ENCODE measurements around the gene SCN11A. TPM values are rescaled to one million over a fixed set of nuclear protein-coding genes. Genes with fewer than 3 reads are reported as not detected.
"Not testable (repeated sequence)": the region's sequence is repeated elsewhere in the genome, so short reads cannot be mapped to it uniquely, and the experiment has no call there.

Gene SCN11A
- total RNA-seq, 2 donors from 2014 or later: 0.28 to 0.29 TPM

GRCh38 chr3:39075910-39076309 lies 24.2 kb upstream of the SCN11A start:
- no peak for DNase-seq (ENCODE audit: low spot score)
- intact Hi-C loops (cut with DNase I): no loop called here

- no peak for DNase-seq (ENCODE audit: low spot score)
- intact Hi-C loops (cut with DNase I): no loop called here
Measured at GRCh38 chr3:39068556-39068955, 16.8 kb upstream of the SCN11A start.

DNA sequence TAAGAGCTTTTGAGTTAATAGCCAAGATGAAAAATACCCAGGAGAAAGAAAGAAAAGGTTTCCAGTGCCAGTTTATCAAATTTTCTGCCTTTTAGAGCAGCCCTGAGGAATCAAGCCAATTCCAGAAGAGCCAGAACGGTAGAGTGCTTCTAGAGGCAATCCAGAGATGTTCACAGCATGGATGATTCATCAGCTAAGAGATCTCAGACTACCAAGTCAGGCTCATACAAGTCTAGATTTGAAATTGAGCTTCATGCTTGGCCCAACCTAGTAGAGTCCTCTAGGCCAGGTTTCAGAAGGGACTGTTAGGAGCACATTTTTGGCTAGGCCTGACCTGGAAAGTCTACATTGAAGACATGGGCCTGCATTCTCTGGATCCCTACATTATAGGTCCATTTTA lies 15.5 kb upstream of the SCN11A start:
- no peak for DNase-seq (ENCODE audit: low spot score)
- intact Hi-C loops (cut with DNase I): no loop called here

DNA sequence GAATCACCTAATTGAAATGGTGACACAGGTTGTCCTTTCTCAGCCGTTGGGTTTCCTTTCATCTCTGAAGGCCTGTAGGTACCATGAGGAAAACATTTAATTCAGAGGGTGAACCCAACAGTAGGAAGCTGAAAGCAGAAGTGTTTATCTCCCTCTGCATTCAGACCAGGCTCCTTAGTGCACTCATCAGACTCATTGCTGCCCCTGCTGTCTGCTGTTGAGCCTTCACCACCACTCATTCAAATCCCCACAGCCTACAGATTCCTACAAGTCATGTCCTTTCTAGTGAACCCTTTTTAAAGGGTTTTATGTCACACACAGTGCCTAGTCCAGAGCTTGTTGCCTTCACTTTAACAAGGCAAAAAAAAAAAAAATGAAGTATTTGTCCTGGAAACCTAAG lies 13.5 kb upstream of the SCN11A start:
- intact Hi-C loops (cut with DNase I): no loop called here
- DNase-seq (ENCODE audit: low spot score): no peak

DNA sequence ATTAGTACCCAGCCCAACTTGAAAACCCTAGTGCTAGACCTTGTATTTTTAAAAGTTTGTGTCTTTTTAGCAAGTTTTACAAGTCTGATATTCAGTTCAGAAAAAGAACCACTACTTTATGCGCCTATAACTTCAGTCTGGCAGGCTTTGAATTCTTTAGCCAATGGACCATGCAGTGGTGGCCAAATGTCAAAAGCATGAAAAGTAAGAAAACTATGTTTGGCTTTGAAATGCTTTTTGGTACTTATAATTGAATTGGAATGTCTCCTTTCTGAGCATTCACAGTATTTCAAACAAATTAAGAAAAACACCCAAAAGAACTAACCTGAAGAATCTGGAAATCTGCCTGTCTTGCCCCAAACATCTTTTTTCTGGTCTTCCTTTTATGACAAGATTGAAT lies 12.9 kb upstream of the SCN11A start:
- intact Hi-C loops (cut with DNase I): no loop called here

GRCh38 chr3:39063143-39063542 lies 11.4 kb upstream of the SCN11A start:
- intact Hi-C loops (cut with DNase I): no loop called here
- no peak for DNase-seq (ENCODE audit: low spot score)

More for the DNA sequence above, 12.9 kb upstream of the SCN11A start:
- no peak for DNase-seq (ENCODE audit: low spot score)

- intact Hi-C loops (cut with DNase I): no loop called here
- DNase-seq (ENCODE audit: low spot score): no peak
Measured at GRCh38 chr3:39062180-39062579, 10.4 kb upstream of the SCN11A start.

DNA sequence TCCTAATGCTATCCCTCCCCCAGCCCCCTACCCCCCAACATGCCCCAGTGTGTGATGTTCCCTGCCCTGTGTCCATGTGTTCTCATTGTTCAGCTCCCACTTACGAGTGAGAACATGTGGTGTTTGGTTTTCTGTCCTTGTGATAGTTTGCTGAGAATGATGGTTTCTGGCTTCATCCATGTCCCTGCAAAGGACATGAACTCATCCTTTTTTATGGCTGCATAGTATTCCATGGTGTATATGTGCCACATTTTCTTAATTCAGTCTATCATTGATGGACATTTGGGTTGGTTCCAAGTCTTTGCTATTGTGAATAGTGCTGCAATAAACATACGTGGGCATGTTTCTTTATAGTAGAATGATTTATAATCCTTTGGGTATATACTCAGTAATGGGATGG lies 9.5 kb upstream of the SCN11A start:
- DNase-seq (ENCODE audit: low spot score); intact Hi-C loops (cut with DNase I): not testable (repeated sequence)

DNA sequence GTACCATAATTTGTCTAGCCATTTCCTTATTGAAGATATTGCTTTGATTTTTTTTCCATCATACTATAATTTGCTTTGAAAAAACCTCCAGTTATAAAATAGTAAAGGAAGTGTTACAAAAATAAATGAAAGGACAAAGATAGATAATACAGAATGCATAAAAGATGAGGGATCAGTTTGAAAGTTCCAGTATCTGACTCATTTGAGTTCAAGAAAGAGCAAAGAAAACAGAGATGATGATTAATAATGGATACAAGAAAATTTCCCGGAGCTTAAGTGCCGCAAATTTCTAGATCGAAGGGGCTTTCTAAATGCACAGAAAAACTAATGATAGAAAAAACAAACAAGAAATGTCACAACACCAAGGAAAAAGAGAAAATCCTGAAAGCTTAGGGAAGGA lies 4.4 kb upstream of the SCN11A start:
- intact Hi-C loops (cut with DNase I): no loop called here
- DNase-seq (ENCODE audit: low spot score): no peak

DNA sequence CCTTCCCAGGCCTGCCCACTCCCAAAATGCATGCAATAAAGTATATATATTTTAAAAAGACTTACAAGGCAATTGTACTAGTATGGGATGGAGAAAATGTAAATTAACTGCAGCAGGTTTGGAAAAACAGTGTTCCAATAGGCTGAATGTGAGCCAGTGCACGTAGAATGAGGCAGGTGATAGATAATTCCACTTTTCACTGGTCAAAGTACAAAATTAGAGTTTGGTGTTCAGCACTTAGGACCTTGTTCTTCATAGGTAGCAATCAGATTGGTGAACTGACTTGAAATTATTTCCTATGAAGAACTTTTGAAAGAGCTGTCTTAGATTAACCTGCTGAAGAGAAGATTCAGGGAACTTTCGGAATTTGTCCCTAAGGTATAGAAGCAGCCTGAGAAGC lies 2.0 kb upstream of the SCN11A start:
- no peak for DNase-seq (ENCODE audit: low spot score)
- intact Hi-C loops (cut with DNase I): no loop called here

- DNase-seq (ENCODE audit: low spot score): no peak
- intact Hi-C loops (cut with DNase I): no loop called here
Measured at GRCh38 chr3:39052583-39052982, 839 bp upstream of the SCN11A start.

DNA sequence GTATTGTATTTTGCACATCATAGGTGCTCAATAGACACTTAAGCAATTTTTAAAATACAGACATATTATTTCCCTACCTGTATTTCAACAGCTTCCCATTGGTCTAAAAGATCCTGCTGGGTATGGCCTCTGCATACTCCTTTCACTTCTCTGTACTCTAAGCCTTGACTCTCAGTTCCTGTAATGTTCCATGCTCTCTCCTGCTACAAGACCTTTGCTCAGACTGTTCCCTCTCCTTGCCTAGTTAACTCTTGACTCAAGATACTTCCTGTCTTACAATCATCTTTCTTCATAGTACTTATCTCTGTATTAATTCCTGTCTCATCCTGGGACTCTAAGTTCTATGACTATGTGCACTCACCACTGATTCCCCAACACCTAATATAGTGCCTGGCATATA lies 1.7 kb downstream of the SCN11A start:
- intact Hi-C loops (cut with DNase I): no loop called here
- no peak for DNase-seq (ENCODE audit: low spot score)

- no peak for DNase-seq (ENCODE audit: low spot score)
- intact Hi-C loops (cut with DNase I): no loop called here
Measured at GRCh38 chr3:39038165-39038564, 13.6 kb downstream of the SCN11A start.

DNA sequence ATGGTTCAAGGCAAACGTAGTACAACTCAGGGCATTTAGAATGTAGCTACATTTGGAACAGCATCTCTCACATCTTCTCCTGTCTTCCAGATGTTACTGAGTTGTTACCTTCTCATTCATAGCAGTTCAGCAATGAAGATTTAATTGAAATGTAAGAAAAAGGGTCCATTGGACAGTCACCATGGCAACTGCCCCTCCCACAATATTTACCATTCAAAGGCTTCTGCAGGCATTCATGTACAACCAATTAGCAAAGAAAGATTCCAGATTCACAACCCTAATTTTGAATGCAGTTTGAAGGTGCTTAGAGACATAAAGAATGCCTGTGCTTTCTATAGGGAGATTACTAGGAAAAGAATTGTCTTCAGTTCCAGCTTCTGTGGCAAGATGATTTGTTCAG lies 22.2 kb downstream of the SCN11A start:
- intact Hi-C loops (cut with DNase I): no loop called here
- no peak for DNase-seq (ENCODE audit: low spot score)

GRCh38 chr3:39028546-39028945 lies 23.2 kb downstream of the SCN11A start:
- DNase-seq (ENCODE audit: low spot score): no peak
- intact Hi-C loops (cut with DNase I): no loop called here

- intact Hi-C loops (cut with DNase I): no loop called here
- no peak for DNase-seq (ENCODE audit: low spot score)
Measured at GRCh38 chr3:39025222-39025970, 26.3 kb downstream of the SCN11A start.

- DNase-seq (ENCODE audit: low spot score): no peak
- intact Hi-C loops (cut with DNase I): no loop called here
Measured at GRCh38 chr3:39024497-39024896, 27.2 kb downstream of the SCN11A start.

DNA sequence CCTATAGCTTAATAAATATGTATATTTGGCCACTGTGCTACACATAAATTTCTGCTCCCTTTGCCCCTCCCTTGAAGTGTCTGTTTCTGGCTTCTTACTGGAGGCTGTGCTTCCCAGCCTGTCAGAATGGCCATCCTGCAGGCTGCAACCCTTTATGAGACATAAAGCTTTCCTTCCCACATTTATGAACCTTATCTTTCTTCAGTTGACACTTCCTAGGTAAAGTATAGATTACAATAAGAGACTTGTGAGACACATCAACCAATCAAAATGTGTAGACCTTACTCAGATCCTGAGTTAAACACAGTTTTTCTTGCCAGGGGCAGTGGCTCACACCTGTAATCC lies 29.5 kb downstream of the SCN11A start:
- intact Hi-C loops (cut with DNase I): no loop called here
- DNase-seq (ENCODE audit: low spot score): no peak

GRCh38 chr3:39021465-39022285 lies 30.1 kb downstream of the SCN11A start:
- DNase-seq (ENCODE audit: low spot score): no peak
- intact Hi-C loops (cut with DNase I): no loop called here

- intact Hi-C loops (cut with DNase I): no loop called here
- DNase-seq (ENCODE audit: low spot score): no peak
Measured at GRCh38 chr3:39021029-39021428, 30.7 kb downstream of the SCN11A start.

GRCh38 chr3:39019299-39019698 lies 32.4 kb downstream of the SCN11A start:
- intact Hi-C loops (cut with DNase I): no loop called here
- DNase-seq (ENCODE audit: low spot score): no peak

Measured in posterior vena cava (tissue), 2 donors.